Tibial nerve (tissue), 4 donors: Measurements from ENCODE around the gene AUTS2.

Source experiments
- CTCF ChIP-seq, 5 experiments: fragments of 200-600 bp in 3 of 5; fragments of 450-650 bp in 2 of 5; sonication (generic) in 3 of 5; IDR thresholded peaks; one replicate each; pipeline ENCODE4 v1.5.1; 2016 to 2019; ENCODE audit warnings: antibody characterized with exemption in 5 of 5, mild to moderate bottlenecking in 3 of 5, moderate library complexity in 2 of 5
- EP300 ChIP-seq, 2 donors: sonication (generic); formaldehyde crosslinking; IDR thresholded peaks; one replicate each; pipeline ENCODE4 v1.6.1; 2017; ENCODE audit warnings: antibody characterized with exemption in 2 of 2, mild to moderate bottlenecking in 1 of 2
- POLR2A ChIP-seq, 2 donors: fragments of 450-650 bp; IDR thresholded peaks; one replicate each; pipeline ENCODE4 v1.6.1; 2017; ENCODE audit warnings: antibody characterized with exemption in 2 of 2, mild to moderate bottlenecking in 2 of 2, moderate library complexity in 2 of 2

- TF ChIP-seq POLR2A (IDR thresholded peaks at IDR 0.05) (no peak), CTCF (IDR thresholded peaks at IDR 0.05) (no peak), EP300 (IDR thresholded peaks at IDR 0.05) (no peak)
These were observed 578.9 kb downstream of the AUTS2 start for GRCh38 chr7:70177166-70177565.
